ENCODE results near the gene MAD1L1. TPM values are rescaled to one million over a fixed set of nuclear protein-coding genes. Genes with fewer than 3 reads are reported as not detected.

The MAD1L1 gene
- total RNA-seq, 2 experiments from 2014 or later: 40.0 to 44.7 TPM

GRCh38 chr7:2149672-2150444, 82.9 kb downstream of the MAD1L1 start:
- Mint-ChIP-seq H3K4me3 (no peak overlapping the region), H3K9me3 (no peaks in the 10 kb centered on the region), H3K36me3 (ENCODE audit: low read depth) (no peaks in the 10 kb centered on the region), H3K27ac (no peak overlapping the region), H3K27me3 (no peaks in the 10 kb centered on the region), H3K4me1 (ENCODE audit: low read depth) (no peaks in the 10 kb centered on the region)
- DNase-seq (no peak), ATAC-seq (no peak)
- ChIA-PET CTCF (no interaction called here), POLR2A (no interaction called here)
- no peak for TF ChIP-seq CTCF (IDR thresholded peaks at IDR 0.05)
- intact Hi-C loops (cut with micrococcal nuclease): no loop called here

- peaks cover 4% of the 10 kb centered on the region for H3K36me3 Mint-ChIP-seq (ENCODE audit: low read depth)
- H3K4me1 Mint-ChIP-seq (ENCODE audit: low read depth): no peaks in the 10 kb centered on the region
- intact Hi-C loops (cut with micrococcal nuclease): no loop called here
- CTCF ChIA-PET: no interaction called here
- POLR2A ChIA-PET: no interaction called here
- H3K27me3 Mint-ChIP-seq: no peaks in the 10 kb centered on the region
- no peak overlapping the region for H3K27ac Mint-ChIP-seq
- H3K9me3 Mint-ChIP-seq: no peaks in the 10 kb centered on the region
- no peak for ATAC-seq
- no peak for TF ChIP-seq CTCF (IDR thresholded peaks at IDR 0.05)
- no peak overlapping the region for H3K4me3 Mint-ChIP-seq
- no peak for DNase-seq
Observed at GRCh38 chr7:2148814-2149213, 83.9 kb downstream of the MAD1L1 start.

- ATAC-seq: no peak
- intact Hi-C loops (cut with micrococcal nuclease): no loop called here
- POLR2A ChIA-PET: no interaction called here
- H3K4me1 Mint-ChIP-seq (ENCODE audit: low read depth): no peaks in the 10 kb centered on the region
- H3K27me3 Mint-ChIP-seq: no peaks in the 10 kb centered on the region
- H3K9me3 Mint-ChIP-seq: no peaks in the 10 kb centered on the region
- no peak overlapping the region for H3K27ac Mint-ChIP-seq
- CTCF ChIA-PET: interaction anchor here (0.9 kb wide), 1 partner anchor 18 kb away, joined by 3 read pairs; no protein-coding TSS in a partner anchor
- peaks cover 4% of the 10 kb centered on the region for H3K36me3 Mint-ChIP-seq (ENCODE audit: low read depth)
- TF ChIP-seq CTCF (IDR thresholded peaks at IDR 0.05): no peak
- H3K4me3 Mint-ChIP-seq: no peak overlapping the region
- DNase-seq: no peak
Observed at GRCh38 chr7:2148189-2148588, 84.6 kb downstream of the MAD1L1 start.

GRCh38 chr7:2146676-2147472, 85.9 kb downstream of the MAD1L1 start:
- peaks cover 4% of the 10 kb centered on the region for H3K36me3 Mint-ChIP-seq (ENCODE audit: low read depth)
- DNase-seq (no peak), ATAC-seq (no peak)
- no peak overlapping the region for H3K27ac Mint-ChIP-seq
- no peaks in the 10 kb centered on the region for H3K9me3 Mint-ChIP-seq
- no peak overlapping the region for H3K4me3 Mint-ChIP-seq
- TF ChIP-seq CTCF (IDR thresholded peaks at IDR 0.05): no peak
- H3K27me3 Mint-ChIP-seq: no peaks in the 10 kb centered on the region
- ChIA-PET CTCF (interaction anchor here (0.8 to 1.0 kb wide), 2 partner anchors 43 to 566 kb away, joined by 3 read pairs; no protein-coding TSS in a partner anchor), POLR2A (interaction anchor here (0.6 kb wide), 1 partner anchor 43 kb away, joined by 3 read pairs; no protein-coding TSS in a partner anchor)
- no peaks in the 10 kb centered on the region for H3K4me1 Mint-ChIP-seq (ENCODE audit: low read depth)
- intact Hi-C loops (cut with micrococcal nuclease): no loop called here

All from activated CD8-positive, alpha-beta T cell treated with anti-CD3 and anti-CD28 coated beads for 36 hours (primary cell).